Head of caudate nucleus (tissue), 42 donors: ENCODE results near the gene AK2.

Experiments
- DNase-seq, 42 donors: peaks; one replicate each; pipeline versions ENCODE4 v3.0.0 to v3.0.0-alpha.2; 2020 to 2021; ENCODE audit warnings: mixed read lengths in 7 of 42
- intact Hi-C: fragments of 100-400 bp; cut with DNase I; formaldehyde crosslinking; loops from one replicate; pipeline ENCODE4 v1.15.0; 2022

AK2 gene

DNA sequence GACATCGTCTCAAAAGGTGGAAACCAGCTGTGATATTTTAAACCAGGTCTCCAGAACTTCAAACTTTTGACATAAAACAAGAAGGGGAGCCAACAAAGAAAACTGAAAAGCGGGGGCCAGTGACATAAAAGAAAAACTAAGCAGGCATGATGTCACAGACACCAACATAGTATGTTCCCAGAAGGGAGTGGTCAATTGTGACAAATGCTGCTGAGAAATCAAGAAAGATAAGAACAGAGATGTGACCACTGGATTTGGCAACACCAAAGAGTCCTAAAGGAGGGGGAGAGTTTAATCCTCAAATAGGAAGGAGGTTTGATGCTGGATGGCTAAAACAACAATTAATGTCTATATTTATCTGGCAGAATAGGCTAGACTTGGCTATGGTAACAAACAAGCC lies 69.8 kb downstream of the AK2 start:
- no peak for DNase-seq
- intact Hi-C loops = loop anchor here (10.0 kb wide), 1 partner anchor 118 kb away; the partner anchor contains the start of gene AZIN2

GRCh38 chr1:32965251-32965747 lies 71.4 kb downstream of the AK2 start:
- DNase-seq = peak in 1 of 42 donors; percentile 26
- intact Hi-C loops = loop anchor here (10.0 kb wide), 1 partner anchor 120 kb away; the partner anchor contains the start of gene AZIN2

GRCh38 chr1:32964461-32965250 lies 72.0 kb downstream of the AK2 start, which contains the start of gene RNF19B:
RNF19B (minus strand) TSS chr1:32964809; CDS start chr1:32964685, 124 bp downstream.
- DNase-seq = peak; percentile 89 to 98 (median 96)
- intact Hi-C loops = loop anchor here (10.0 kb wide), 1 partner anchor 120 kb away; the partner anchor contains the start of gene AZIN2

GRCh38 chr1:32963746-32964460 lies 72.8 kb downstream of the AK2 start:
- intact Hi-C loops = loop anchor here (10.0 kb wide), 1 partner anchor 121 kb away; the partner anchor contains the start of gene AZIN2
- DNase-seq = peak in 39 of 42 donors; percentile 11 to 69 (median 42)

- no peak for DNase-seq
- intact Hi-C loops = loop anchor here (10.0 kb wide), 1 partner anchor 122 kb away; the partner anchor contains the start of gene AZIN2
Measured at GRCh38 chr1:32962248-32962896, 74.3 kb downstream of the AK2 start.

DNA sequence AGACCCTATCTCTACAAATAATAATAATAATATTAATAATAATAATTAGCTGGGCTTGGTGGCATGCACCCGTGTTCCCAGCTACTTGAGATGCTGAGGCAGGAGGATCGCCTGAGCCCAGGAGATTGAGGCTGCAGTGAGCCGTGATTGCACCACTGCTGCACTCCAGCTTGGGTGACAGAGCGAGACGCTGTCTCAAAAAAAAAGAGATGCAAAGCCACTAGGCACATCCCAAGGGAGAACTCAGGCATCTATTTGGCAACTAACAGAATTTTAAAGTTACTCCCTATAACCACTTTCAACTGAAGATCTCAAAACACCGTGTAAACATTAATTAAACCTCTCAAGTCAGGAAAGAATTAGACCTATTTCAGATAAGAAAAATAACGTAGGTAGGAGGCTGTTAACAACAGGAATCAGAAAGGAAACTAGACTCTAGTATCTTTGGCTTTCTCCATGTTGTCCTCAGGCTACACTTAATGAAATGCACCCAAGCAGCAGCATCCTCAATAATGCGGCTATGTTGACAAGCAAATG lies 75.8 kb downstream of the AK2 start:
- intact Hi-C loops = loop anchor here (10.0 kb wide), 1 partner anchor 124 kb away; the partner anchor contains the start of gene AZIN2

GRCh38 chr1:32960342-32960741 lies 76.3 kb downstream of the AK2 start:
- no peak for DNase-seq
- intact Hi-C loops = loop anchor here (10.0 kb wide), 1 partner anchor 124 kb away; the partner anchor contains the start of gene AZIN2

More for the DNA sequence above, 75.8 kb downstream of the AK2 start:
- DNase-seq = no peak

- intact Hi-C loops = no loop called here
- no peak for DNase-seq
Measured at GRCh38 chr1:32958827-32959226, 77.9 kb downstream of the AK2 start.
